ENCODE data around the gene EP400.

Gene EP400

GRCh38 chr12:132123970-132124765 lies 174.4 kb downstream of the EP400 start:
- DNase-seq (ENCODE audit: low spot score): no peak

DNA sequence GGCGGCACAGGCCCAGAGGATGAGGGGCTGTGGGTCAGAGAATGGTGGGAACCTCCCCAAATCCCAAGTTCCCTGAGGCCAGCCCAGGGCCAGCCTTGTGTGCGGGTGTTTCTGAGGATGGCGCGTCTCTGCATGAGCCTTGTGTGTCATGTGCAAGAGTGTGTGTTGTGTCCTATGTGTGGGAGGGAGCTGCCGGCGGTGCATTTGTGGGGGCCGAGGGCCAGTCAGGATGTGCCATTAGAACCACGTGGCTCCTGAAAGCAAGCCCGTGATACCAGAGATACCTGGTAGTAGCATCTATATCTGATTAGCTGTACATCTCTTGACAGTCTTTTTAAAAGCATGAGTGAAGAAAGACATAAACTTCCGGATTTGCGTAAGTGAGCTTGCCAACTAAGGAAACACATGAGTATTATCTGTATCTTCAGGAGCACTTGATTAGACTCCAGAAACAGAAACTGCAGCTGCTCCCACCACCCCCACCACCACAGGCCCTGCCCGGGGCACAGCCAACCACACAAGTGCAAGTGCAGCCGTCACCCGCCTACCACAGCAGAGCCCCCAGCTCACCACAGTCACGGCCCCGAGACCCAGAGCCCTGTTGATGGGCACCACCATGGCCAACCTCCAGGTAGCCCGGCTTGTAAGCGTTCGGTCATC lies 175.2 kb downstream of the EP400 start:
- DNase-seq (ENCODE audit: low spot score): no peak

DNA sequence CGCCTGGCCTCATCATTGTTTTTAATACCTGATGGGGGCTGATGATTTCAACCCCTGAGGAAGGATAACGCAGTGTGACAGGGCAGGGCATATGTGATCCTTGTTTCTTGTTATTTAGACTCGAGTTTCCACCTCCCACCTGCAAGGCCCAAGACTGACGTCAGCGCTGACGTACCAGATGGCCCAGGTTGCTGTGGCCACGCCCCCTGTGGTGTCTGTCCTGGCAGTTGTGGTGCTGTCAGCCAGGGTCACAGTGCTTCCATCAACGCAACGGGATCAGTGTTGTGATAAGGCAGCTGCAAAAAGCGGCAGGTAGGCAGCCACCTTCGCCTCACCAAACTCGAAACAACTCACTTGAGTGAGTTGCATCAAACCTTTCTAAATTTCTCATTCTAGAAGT lies 176.0 kb downstream of the EP400 start:
- DNase-seq (ENCODE audit: low spot score): no peak

- no peak for DNase-seq (ENCODE audit: low spot score)
Measured at GRCh38 chr12:132127041-132127440, 177.3 kb downstream of the EP400 start.

DNA sequence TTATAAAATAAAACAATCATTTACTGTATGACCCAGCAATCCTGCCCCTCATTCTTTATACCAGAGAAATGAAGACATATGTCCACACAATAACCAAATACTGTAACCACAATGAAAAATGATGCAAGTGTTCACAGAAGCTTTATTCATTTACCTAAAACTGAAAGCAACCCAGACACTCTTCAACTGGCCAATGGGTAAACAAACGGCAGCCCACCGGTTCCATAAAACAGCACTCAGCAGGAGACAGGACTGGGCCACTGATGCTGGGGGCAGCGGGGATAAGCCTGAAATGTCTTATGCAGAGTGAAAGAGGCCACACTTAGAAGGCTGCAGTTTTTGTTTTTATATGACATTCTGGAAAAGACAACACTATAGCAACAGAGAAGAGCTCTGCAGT lies 179.3 kb downstream of the EP400 start:
- DNase-seq (ENCODE audit: low spot score): no peak

DNA sequence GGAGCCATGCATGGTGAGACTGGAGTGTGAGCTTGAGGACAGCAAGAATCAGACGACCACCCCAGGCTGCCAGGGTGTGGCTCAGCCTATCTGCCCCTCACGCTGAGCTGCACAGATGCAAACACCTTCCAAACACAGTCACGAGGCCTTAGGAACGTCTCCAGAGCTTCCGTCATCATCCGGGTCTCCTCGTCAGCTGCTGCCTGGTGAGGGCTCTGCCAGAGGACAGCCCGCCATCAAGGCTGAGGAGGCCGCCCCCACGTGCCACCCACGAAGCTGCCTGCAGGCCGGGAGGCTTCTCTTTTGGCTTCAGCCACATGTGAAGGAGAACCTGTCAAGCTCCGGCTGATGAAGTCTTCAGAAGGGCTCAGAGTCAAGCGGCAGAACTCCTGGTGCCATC lies 180.9 kb downstream of the EP400 start:
- no peak for DNase-seq (ENCODE audit: low spot score)

Measured in HuH-7.5 (cell line).